OCI-LY1 (cell line): ENCODE results near the gene MCM6.

Experiments used
- H2AFZ ChIP-seq: fragments of 200-600 bp; sonication (generic), shearing (Covaris generic); 2 replicates; pipeline ENCODE4 v1.6.0; 2014; ENCODE audit warnings: antibody characterized with exemption, mild to moderate bottlenecking, low read length
- H3F3A ChIP-seq: fragments of 200-600 bp; sonication (generic), shearing (Covaris generic); 2 replicates; pipeline ENCODE4 v1.6.0; 2014; ENCODE audit warnings: mild to moderate bottlenecking, antibody characterized with exemption, low read length, moderate library complexity; ENCODE audit not compliant: insufficient read depth
- H3K27ac ChIP-seq: fragments of 200-600 bp; sonication (generic); 2 replicates; pipeline ENCODE4 v1.5.1; 2014; ENCODE audit warnings: low read length, mixed run types, mild to moderate bottlenecking, low read depth; ENCODE audit not compliant: poor library complexity, severe bottlenecking
- H3K27me3 ChIP-seq: fragments of 200-600 bp; sonication (generic); 2 replicates; pipeline ENCODE4 v1.6.0; 2014; ENCODE audit warnings: antibody characterized with exemption, mild to moderate bottlenecking, low read length, moderate library complexity; ENCODE audit not compliant: insufficient read depth
- H3K36me3 ChIP-seq: fragments of 200-600 bp; sonication (generic); 2 replicates; pipeline ENCODE4 v1.6.1; 2014; ENCODE audit warnings: mild to moderate bottlenecking, antibody characterized with exemption, low read length, moderate library complexity, mixed read lengths; ENCODE audit not compliant: insufficient read depth
- H3K4me1 ChIP-seq: fragments of 200-600 bp; sonication (generic); 2 replicates; pipeline ENCODE4 v1.5.1; 2014; ENCODE audit warnings: mild to moderate bottlenecking, low read length, moderate library complexity; ENCODE audit not compliant: insufficient read depth, severe bottlenecking
- H3K4me2 ChIP-seq: fragments of 200-600 bp; sonication (generic), shearing (Covaris generic); 2 replicates; pipeline ENCODE4 v1.6.1; 2014; ENCODE audit warnings: low read length
- H3K4me3 ChIP-seq: fragments of 200-600 bp; sonication (generic); 2 replicates; pipeline ENCODE4 v1.5.1; 2014; ENCODE audit warnings: low read length, low read depth, mild to moderate bottlenecking, mixed read lengths; ENCODE audit not compliant: poor library complexity, severe bottlenecking
- H3K79me2 ChIP-seq: fragments of 200-600 bp; shearing (Covaris generic); 2 replicates; pipeline ENCODE4 v1.6.1; 2016; ENCODE audit warnings: mixed run types, low read length, mixed read lengths; ENCODE audit not compliant: insufficient read depth
- H3K9ac ChIP-seq: fragments of 200-600 bp; sonication (generic), shearing (Covaris generic); 2 replicates; pipeline ENCODE4 v1.6.1; 2014; ENCODE audit warnings: mild to moderate bottlenecking, low read length, mixed read lengths
- H3K9me2 ChIP-seq: fragments of 200-600 bp; sonication (generic), shearing (Covaris generic); 2 replicates; pipeline ENCODE4 v1.6.1; 2014; ENCODE audit warnings: low read depth, mild to moderate bottlenecking, low read length, mixed read lengths
- H3K9me3 ChIP-seq: fragments of 200-600 bp; shearing (Covaris generic); 2 replicates; pipeline ENCODE4 v1.6.1; 2014; ENCODE audit warnings: low read length, mixed read lengths
- H4K20me1 ChIP-seq: fragments of 200-600 bp; sonication (generic), shearing (Covaris generic); 2 replicates; pipeline ENCODE4 v1.6.0; 2016; ENCODE audit warnings: mild to moderate bottlenecking, low read length; ENCODE audit not compliant: insufficient read depth
- EZH2 ChIP-seq: fragments of 200-600 bp; sonication (generic), shearing (Covaris generic); IDR thresholded peaks from 2 replicates; pipeline ENCODE4 v1.8.0; 2017; ENCODE audit warnings: borderline replicate concordance, mixed run types, mild to moderate bottlenecking, antibody characterized with exemption, low read length, moderate library complexity, mixed read lengths
- TF ChIP-seq, protein P1 (sequence below): fragments of 200-600 bp; sonication (generic), shearing (Covaris generic); IDR thresholded peaks from 2 replicates; pipeline ENCODE4 v1.5.1; 2017; ENCODE audit warnings: mild to moderate bottlenecking, antibody characterized with exemption, low read length, moderate library complexity, mixed read lengths

The MCM6 gene

DNA sequence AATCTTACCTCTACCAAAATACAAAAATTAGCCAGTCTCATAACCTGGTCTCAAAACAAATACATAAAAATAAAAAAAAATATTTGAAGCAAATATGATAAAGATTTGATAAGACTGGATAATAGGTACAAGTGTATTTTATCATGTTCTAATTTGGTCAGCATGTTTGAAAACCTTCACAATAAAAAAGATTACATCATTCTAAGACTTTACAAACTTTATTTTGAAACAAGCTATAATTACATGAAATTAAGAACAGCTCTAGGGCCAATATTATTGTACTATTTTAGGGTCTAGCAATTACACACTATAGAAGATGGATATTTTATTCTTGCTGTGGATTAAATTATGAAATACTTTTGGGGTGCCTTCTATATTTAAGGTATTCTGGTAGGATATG lies 29.4 kb upstream of the MCM6 start:
- H3K9ac ChIP-seq = no peak overlapping the region
- H3K36me3 ChIP-seq = peaks cover 49% of the 10 kb centered on the region
- no peak for TF ChIP-seq EZH2
- TF ChIP-seq, protein P1, sequence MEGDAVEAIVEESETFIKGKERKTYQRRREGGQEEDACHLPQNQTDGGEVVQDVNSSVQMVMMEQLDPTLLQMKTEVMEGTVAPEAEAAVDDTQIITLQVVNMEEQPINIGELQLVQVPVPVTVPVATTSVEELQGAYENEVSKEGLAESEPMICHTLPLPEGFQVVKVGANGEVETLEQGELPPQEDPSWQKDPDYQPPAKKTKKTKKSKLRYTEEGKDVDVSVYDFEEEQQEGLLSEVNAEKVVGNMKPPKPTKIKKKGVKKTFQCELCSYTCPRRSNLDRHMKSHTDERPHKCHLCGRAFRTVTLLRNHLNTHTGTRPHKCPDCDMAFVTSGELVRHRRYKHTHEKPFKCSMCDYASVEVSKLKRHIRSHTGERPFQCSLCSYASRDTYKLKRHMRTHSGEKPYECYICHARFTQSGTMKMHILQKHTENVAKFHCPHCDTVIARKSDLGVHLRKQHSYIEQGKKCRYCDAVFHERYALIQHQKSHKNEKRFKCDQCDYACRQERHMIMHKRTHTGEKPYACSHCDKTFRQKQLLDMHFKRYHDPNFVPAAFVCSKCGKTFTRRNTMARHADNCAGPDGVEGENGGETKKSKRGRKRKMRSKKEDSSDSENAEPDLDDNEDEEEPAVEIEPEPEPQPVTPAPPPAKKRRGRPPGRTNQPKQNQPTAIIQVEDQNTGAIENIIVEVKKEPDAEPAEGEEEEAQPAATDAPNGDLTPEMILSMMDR = no peak
- H3K4me2 ChIP-seq = no peak overlapping the region
- no peaks in the 10 kb centered on the region for H3K27me3 ChIP-seq
- no peaks in the 10 kb centered on the region for H3K4me1 ChIP-seq
- H4K20me1 ChIP-seq = no peaks in the 10 kb centered on the region
- H3K4me3 ChIP-seq = no peak overlapping the region
- H3K9me2 ChIP-seq = no peaks in the 10 kb centered on the region
- no peak overlapping the region for H2AFZ ChIP-seq
- no peaks in the 10 kb centered on the region for H3K9me3 ChIP-seq
- H3K27ac ChIP-seq = no peak overlapping the region
- no peaks in the 10 kb centered on the region for H3F3A ChIP-seq
- H3K79me2 ChIP-seq = no peaks in the 10 kb centered on the region

- no peak overlapping the region for H3K4me3 ChIP-seq
- no peaks in the 10 kb centered on the region for H3K9me3 ChIP-seq
- H3K27ac ChIP-seq = no peak overlapping the region
- H3K36me3 ChIP-seq = peaks cover 37% of the 10 kb centered on the region
- H3K9ac ChIP-seq = no peak overlapping the region
- TF ChIP-seq, protein P1 = no peak
- TF ChIP-seq EZH2 = no peak
- H2AFZ ChIP-seq = no peak overlapping the region
- no peaks in the 10 kb centered on the region for H3F3A ChIP-seq
- no peaks in the 10 kb centered on the region for H3K4me1 ChIP-seq
- no peak overlapping the region for H3K4me2 ChIP-seq
- no peaks in the 10 kb centered on the region for H3K79me2 ChIP-seq
- H3K9me2 ChIP-seq = no peaks in the 10 kb centered on the region
- no peaks in the 10 kb centered on the region for H3K27me3 ChIP-seq
- H4K20me1 ChIP-seq = no peaks in the 10 kb centered on the region
Observed at GRCh38 chr2:135904341-135904989, 28.2 kb upstream of the MCM6 start.

DNA sequence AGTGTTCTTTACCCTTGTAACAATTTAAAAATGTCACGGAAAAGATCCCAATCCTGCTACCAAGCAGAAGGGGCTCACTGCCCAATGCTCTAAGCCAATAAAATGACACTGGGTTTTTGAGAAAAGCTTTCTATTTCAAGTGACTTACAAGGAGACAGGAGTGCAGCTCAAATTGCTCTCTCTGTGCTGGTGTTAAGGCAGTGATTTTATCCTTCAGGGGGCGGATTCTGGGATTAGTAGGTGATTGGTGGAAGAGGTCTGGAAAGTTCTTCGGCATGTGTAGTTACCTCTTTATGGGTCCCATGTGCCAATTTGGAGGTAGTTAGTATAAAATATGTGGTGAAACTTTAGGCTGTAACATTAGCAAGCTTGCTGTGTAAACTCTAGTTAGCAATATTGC lies 27.4 kb upstream of the MCM6 start:
- Histone ChIP-seq H3K27ac (no peak overlapping the region), H3K27me3 (no peaks in the 10 kb centered on the region), H3K4me3 (no peak overlapping the region), H3K4me2 (no peak overlapping the region), H4K20me1 (no peaks in the 10 kb centered on the region), H2AFZ (no peak overlapping the region), H3K36me3 (peaks cover 29% of the 10 kb centered on the region; the same call in 1 of the 2 replicates), H3K9me3 (no peaks in the 10 kb centered on the region), H3K9me2 (no peaks in the 10 kb centered on the region), H3F3A (no peaks in the 10 kb centered on the region), H3K79me2 (no peaks in the 10 kb centered on the region), H3K9ac (no peak overlapping the region), H3K4me1 (no peaks in the 10 kb centered on the region)
- TF ChIP-seq, protein P1 = no peak
- TF ChIP-seq EZH2 = no peak
